Caco-2 (cell line): ENCODE results near the gene CAND2. TPM values are rescaled to one million over a fixed set of nuclear protein-coding genes. Genes with fewer than 3 reads are reported as not detected.

Experiments used
- BruUV-seq: library from RNA; stranded (reverse); fragments of 400-500 nt; replicated peaks from 2 replicates; lab custom pipeline; 2021; lab: Mats Ljungman, UMichigan
- CTCF ChIA-PET: fragments of 300-600 bp; sonication (Branson Sonifier 250); formaldehyde crosslinking; loops from one replicate; lab custom pipeline; 2022; ENCODE audit warnings: antibody characterized with exemption; lab: Charles Lee
- POLR2A ChIA-PET: fragments of 300-600 bp; sonication (Branson Sonifier 250); formaldehyde crosslinking; loops from one replicate; lab custom pipeline; 2022; ENCODE audit warnings: antibody characterized with exemption; lab: Charles Lee
- DNase-seq, 2 experiments: peaks; one replicate each; pipeline versions ENCODE4 v3.0.0 to v3.0.0-alpha.2; 2020 to 2022
- H3K27me3 ChIP-seq: replicated peaks from 2 replicates; pipeline ENCODE4 v1.6.0; 2011; ENCODE audit warnings: low read length; ENCODE audit not compliant: control insufficient read depth, insufficient read depth
- H3K36me3 ChIP-seq: 2 replicates; pipeline ENCODE4 v1.5.1; 2011; ENCODE audit warnings: low read length; ENCODE audit not compliant: control insufficient read depth, insufficient read depth
- H3K4me1 ChIP-seq: fragments of 250-450 bp; sonication (Bioruptor Pico); 2 replicates; pipeline ENCODE4 v1.5.1; 2020; ENCODE audit warnings: mild to moderate bottlenecking
- H3K4me3 ChIP-seq: 2 replicates; pipeline ENCODE4 v1.5.1; 2011; ENCODE audit warnings: low read depth, mild to moderate bottlenecking, control low read depth, low read length
- H3K9me3 ChIP-seq: fragments of 250-450 bp; sonication (Bioruptor Pico); 2 replicates; pipeline ENCODE4 v1.5.1; 2020; ENCODE audit warnings: mild to moderate bottlenecking, moderate library complexity
- H3K27ac Mint-ChIP-seq: one replicate; pipeline ENCODE4 v1.8.0; 2022; ENCODE audit warnings: mixed read lengths; ENCODE audit not compliant: unreplicated experiment
- H3K27me3 Mint-ChIP-seq: one replicate; pipeline ENCODE4 v1.8.0; 2022; ENCODE audit warnings: mixed read lengths; ENCODE audit not compliant: insufficient read depth, unreplicated experiment
- H3K36me3 Mint-ChIP-seq: one replicate; pipeline ENCODE4 v1.8.0; 2022; ENCODE audit warnings: mild to moderate bottlenecking, mixed read lengths; ENCODE audit not compliant: insufficient read depth, unreplicated experiment
- H3K4me1 Mint-ChIP-seq: one replicate; pipeline ENCODE4 v1.8.0; 2022; ENCODE audit warnings: low read depth, mixed read lengths; ENCODE audit not compliant: unreplicated experiment
- H3K4me3 Mint-ChIP-seq: one replicate; pipeline ENCODE4 v1.8.0; 2022; ENCODE audit warnings: mild to moderate bottlenecking, moderate library complexity, mixed read lengths; ENCODE audit not compliant: unreplicated experiment
- H3K9me3 Mint-ChIP-seq: one replicate; pipeline ENCODE4 v1.8.0; 2022; ENCODE audit warnings: mixed read lengths; ENCODE audit not compliant: unreplicated experiment
- intact Hi-C: fragments of 100-400 bp; cut with micrococcal nuclease; formaldehyde crosslinking; loops from one replicate; pipeline ENCODE4 v1.10.0; 2022; ENCODE audit not compliant: unreplicated experiment
- total RNA-seq: library from RNA; stranded (reverse); gene quantifications from 2 replicates; pipeline ENCODE4 v1.2.3, GENCODE V29; 2022
- TF ChIP-seq, protein P1 (sequence below), 2 experiments: fragments of 200-600 bp in 1 of 2; IDR thresholded peaks; 1 replicate in 1 of 2; 2 replicates in 1 of 2; pipeline versions ENCODE4 v1.5.1 to v1.8.0; 2011 to 2022; ENCODE audit warnings: antibody characterized with exemption in 1 of 2, control low read depth in 1 of 2, inconsistent platforms in 1 of 2, low read depth in 1 of 2, low read length in 1 of 2, mild to moderate bottlenecking in 1 of 2, moderate library complexity in 1 of 2; ENCODE audit not compliant: insufficient read depth in 1 of 2, severe bottlenecking in 1 of 2, unreplicated experiment in 1 of 2

The CAND2 gene
- total RNA-seq, 1 experiment from 2014 or later = not detected

DNA sequence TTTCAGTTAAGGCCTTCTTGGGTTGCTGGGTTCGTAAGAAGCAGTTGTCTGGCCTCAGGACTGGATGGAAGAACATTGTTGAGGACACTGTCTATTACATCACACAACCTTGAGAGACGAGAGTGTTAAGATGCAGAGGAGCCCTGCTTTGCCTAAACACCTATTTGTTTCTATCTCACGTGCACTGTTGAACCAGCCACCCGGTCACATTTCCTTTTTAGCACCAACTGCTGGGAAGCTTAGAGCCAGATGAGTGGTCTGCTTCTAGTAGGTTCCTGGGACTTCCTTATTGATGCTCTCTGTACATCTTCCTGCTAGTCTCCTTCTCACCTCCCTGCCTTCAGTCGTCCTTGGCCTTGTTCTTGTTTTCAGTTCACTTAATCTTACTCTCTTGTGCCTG is 22.3 kb downstream of the CAND2 start:
- TF ChIP-seq, protein P1, sequence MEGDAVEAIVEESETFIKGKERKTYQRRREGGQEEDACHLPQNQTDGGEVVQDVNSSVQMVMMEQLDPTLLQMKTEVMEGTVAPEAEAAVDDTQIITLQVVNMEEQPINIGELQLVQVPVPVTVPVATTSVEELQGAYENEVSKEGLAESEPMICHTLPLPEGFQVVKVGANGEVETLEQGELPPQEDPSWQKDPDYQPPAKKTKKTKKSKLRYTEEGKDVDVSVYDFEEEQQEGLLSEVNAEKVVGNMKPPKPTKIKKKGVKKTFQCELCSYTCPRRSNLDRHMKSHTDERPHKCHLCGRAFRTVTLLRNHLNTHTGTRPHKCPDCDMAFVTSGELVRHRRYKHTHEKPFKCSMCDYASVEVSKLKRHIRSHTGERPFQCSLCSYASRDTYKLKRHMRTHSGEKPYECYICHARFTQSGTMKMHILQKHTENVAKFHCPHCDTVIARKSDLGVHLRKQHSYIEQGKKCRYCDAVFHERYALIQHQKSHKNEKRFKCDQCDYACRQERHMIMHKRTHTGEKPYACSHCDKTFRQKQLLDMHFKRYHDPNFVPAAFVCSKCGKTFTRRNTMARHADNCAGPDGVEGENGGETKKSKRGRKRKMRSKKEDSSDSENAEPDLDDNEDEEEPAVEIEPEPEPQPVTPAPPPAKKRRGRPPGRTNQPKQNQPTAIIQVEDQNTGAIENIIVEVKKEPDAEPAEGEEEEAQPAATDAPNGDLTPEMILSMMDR (IDR thresholded peaks at IDR 0.05; ENCODE audit: insufficient read depth in 1 of 2, low read depth in 1 of 2, low read length in 1 of 2, severe bottlenecking in 1 of 2, unreplicated experiment in 1 of 2) = no peak
- POLR2A ChIA-PET = no interaction called here
- H3K9me3 Mint-ChIP-seq = no peaks in the 10 kb centered on the region
- no peaks in the 10 kb centered on the region for H3K27me3 Mint-ChIP-seq
- BruUV-seq = no TSS peak
- Histone ChIP-seq H3K27me3 (no peaks in the 10 kb centered on the region), H3K36me3 (no peaks in the 10 kb centered on the region), H3K4me1 (peaks cover 5% of the 10 kb centered on the region), H3K4me3 (no peak overlapping the region), H3K9me3 (no peaks in the 10 kb centered on the region)
- intact Hi-C loops = no loop called here
- peaks cover 7% of the 10 kb centered on the region for H3K4me1 Mint-ChIP-seq
- DNase-seq = no peak
- H3K4me3 Mint-ChIP-seq = no peak overlapping the region
- no peaks in the 10 kb centered on the region for H3K36me3 Mint-ChIP-seq
- no peak overlapping the region for H3K27ac Mint-ChIP-seq
- CTCF ChIA-PET = interaction anchor here (0.9 to 2.4 kb wide), 2 partner anchors 9 to 11 kb away, joined by 3 to 6 read pairs; no protein-coding TSS in a partner anchor

DNA sequence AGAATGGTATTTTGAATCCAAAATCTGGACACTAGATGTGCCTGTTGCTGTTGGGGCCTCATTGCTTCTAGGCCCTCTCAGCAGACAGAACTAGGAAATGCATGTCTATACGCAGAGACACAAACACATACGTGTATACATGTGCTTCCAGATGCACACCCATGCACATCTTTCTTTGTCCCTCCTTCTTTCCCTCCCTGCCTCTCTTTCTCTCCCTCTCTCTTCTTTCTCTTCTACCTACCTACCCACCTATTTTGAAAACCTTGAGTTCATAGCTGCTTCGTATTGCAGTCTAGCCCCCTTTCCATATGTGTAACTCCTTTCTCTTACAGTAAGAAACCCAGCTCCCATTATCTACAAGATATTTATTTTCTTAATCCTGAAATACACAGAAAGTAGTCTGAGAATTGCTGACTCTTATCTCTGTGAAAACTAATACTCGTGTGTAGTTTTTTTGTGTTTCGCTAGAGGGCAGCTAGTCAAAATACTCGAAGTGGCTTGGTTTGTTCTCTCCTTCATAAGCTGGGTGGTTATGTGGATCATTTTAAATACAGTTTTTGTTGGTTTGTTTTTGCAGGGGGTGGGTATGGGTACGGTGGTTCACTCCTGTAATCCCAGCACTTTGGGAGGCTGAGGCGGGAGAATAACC is 26.4 kb downstream of the CAND2 start:
- no peaks in the 10 kb centered on the region for H3K36me3 Mint-ChIP-seq
- TF ChIP-seq, protein P1 (IDR thresholded peaks at IDR 0.05; ENCODE audit: insufficient read depth in 1 of 2, low read depth in 1 of 2, low read length in 1 of 2, severe bottlenecking in 1 of 2, unreplicated experiment in 1 of 2) = peak; percentile 16 to 50
- CTCF ChIA-PET = interaction anchor here (0.5 to 1.6 kb wide), 9 partner anchors 8 to 113 kb away, joined by 3 to 20 read pairs (median 3); no protein-coding TSS in a partner anchor
- no peak overlapping the region for H3K27ac Mint-ChIP-seq
- H3K4me1 Mint-ChIP-seq = peaks cover 7% of the 10 kb centered on the region
- POLR2A ChIA-PET = interaction anchor here (1.1 kb wide), 1 partner anchor 19 kb away, joined by 3 read pairs; no protein-coding TSS in a partner anchor
- Histone ChIP-seq H3K9me3 (no peaks in the 10 kb centered on the region), H3K36me3 (no peaks in the 10 kb centered on the region), H3K4me1 (peaks cover 5% of the 10 kb centered on the region), H3K27me3 (no peaks in the 10 kb centered on the region), H3K4me3 (no peak overlapping the region)
- no peak overlapping the region for H3K4me3 Mint-ChIP-seq
- H3K27me3 Mint-ChIP-seq = no peaks in the 10 kb centered on the region
- H3K9me3 Mint-ChIP-seq = no peaks in the 10 kb centered on the region
- intact Hi-C loops = loop anchor here (1.0 kb wide), 1 partner anchor 69 kb away; no protein-coding TSS in a partner anchor
- BruUV-seq = no TSS peak
- DNase-seq = no peak

DNA sequence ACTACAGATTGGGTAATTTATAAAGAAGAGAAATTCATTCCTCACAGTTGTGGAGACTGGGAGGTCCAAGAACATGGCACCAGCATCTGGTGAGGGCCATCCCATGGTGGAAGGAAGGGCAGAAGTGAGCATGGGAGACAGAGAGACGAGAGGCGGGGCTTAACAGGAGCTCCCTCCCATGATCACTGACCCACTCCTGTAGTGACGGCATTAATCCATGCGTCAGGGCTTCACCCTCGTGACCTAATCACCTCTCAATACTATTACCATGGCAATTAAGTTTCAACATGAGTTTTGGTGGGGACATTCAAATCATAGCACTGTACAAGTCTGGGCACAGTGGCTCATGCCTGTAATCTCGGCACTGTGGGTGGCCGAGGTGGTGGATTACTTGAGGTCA is 27.8 kb downstream of the CAND2 start:
- ChIA-PET POLR2A (interaction anchor here (0.9 kb wide), 1 partner anchor 14 kb away, joined by 3 read pairs; no protein-coding TSS in a partner anchor), CTCF (interaction anchor here (1.6 kb wide), 1 partner anchor 12 kb away, joined by 7 read pairs; no protein-coding TSS in a partner anchor)

More for the DNA sequence above, 27.8 kb downstream of the CAND2 start:
- H3K27me3 ChIP-seq = no peaks in the 10 kb centered on the region
- Mint-ChIP-seq H3K4me1 (peaks cover 7% of the 10 kb centered on the region), H3K4me3 (no peak overlapping the region), H3K9me3 (no peaks in the 10 kb centered on the region), H3K27me3 (no peaks in the 10 kb centered on the region), H3K36me3 (peaks cover 6% of the 10 kb centered on the region), H3K27ac (no peak overlapping the region)
- intact Hi-C loops = no loop called here
- DNase-seq = no peak
- no TSS peak for BruUV-seq
- H3K4me1 ChIP-seq = peaks cover 5% of the 10 kb centered on the region
- no peaks in the 10 kb centered on the region for H3K36me3 ChIP-seq
- TF ChIP-seq, protein P1 (IDR thresholded peaks at IDR 0.05; ENCODE audit: insufficient read depth in 1 of 2, low read depth in 1 of 2, low read length in 1 of 2, severe bottlenecking in 1 of 2, unreplicated experiment in 1 of 2) = no peak
- H3K4me3 ChIP-seq = no peak overlapping the region
- no peaks in the 10 kb centered on the region for H3K9me3 ChIP-seq
